Stomach smooth muscle (tissue), 2 donors: ENCODE data around the gene FHOD3.

Source experiments
- H3K27ac ChIP-seq: one replicate; pipeline ENCODE4 v1.7.0; 2013; ENCODE audit warnings: mild to moderate bottlenecking, low read length, inconsistent platforms
- H3K27me3 ChIP-seq, 2 donors: one replicate each; pipeline ENCODE4 v1.7.0; 2013; ENCODE audit warnings: low read length in 2 of 2; ENCODE audit not compliant: insufficient read depth in 2 of 2, control insufficient read depth in 1 of 2
- H3K36me3 ChIP-seq, 2 donors: one replicate each; pipeline ENCODE4 v1.7.0; 2013; ENCODE audit warnings: low read length in 2 of 2; ENCODE audit not compliant: control insufficient read depth in 2 of 2, insufficient read depth in 2 of 2
- H3K4me1 ChIP-seq: one replicate; pipeline ENCODE4 v1.7.0; 2013; ENCODE audit warnings: low read length; ENCODE audit not compliant: control insufficient read depth, insufficient read depth
- H3K4me3 ChIP-seq, 2 donors: one replicate each; pipeline ENCODE4 v1.7.0; 2013; ENCODE audit warnings: low read length in 2 of 2
- H3K9ac ChIP-seq, 2 donors: one replicate each; pipeline ENCODE4 v1.7.0; 2013; ENCODE audit warnings: low read length in 2 of 2, mild to moderate bottlenecking in 1 of 2
- H3K9me3 ChIP-seq, 2 donors: one replicate each; pipeline ENCODE4 v1.7.0; 2013; ENCODE audit warnings: low read length in 2 of 2; ENCODE audit not compliant: control insufficient read depth in 2 of 2
- donor health status: healthy.
- donor health status: Pancreatic carcinoma.

Gene FHOD3

GRCh38 chr18:36663312-36663711 lies 365.8 kb downstream of the FHOD3 start:
- no peaks in the 10 kb centered on the region for H3K9me3 ChIP-seq
- H3K4me3 ChIP-seq, result no peak overlapping the region
- H3K27ac ChIP-seq, result no peak overlapping the region
- H3K27me3 ChIP-seq, result no peaks in the 10 kb centered on the region
- H3K9ac ChIP-seq, result no peak overlapping the region
- no peaks in the 10 kb centered on the region for H3K4me1 ChIP-seq
- no peaks in the 10 kb centered on the region for H3K36me3 ChIP-seq

GRCh38 chr18:36665952-36666351 lies 368.4 kb downstream of the FHOD3 start:
- Histone ChIP-seq H3K4me3 (no peak overlapping the region), H3K4me1 (no peaks in the 10 kb centered on the region), H3K9me3 (no peaks in the 10 kb centered on the region), H3K36me3 (no peaks in the 10 kb centered on the region), H3K27me3 (no peaks in the 10 kb centered on the region), H3K9ac (no peak overlapping the region), H3K27ac (no peak overlapping the region)

- no peaks in the 10 kb centered on the region for H3K4me1 ChIP-seq
- no peak overlapping the region for H3K27ac ChIP-seq
- no peaks in the 10 kb centered on the region for H3K9me3 ChIP-seq
- H3K36me3 ChIP-seq, result no peaks in the 10 kb centered on the region
- H3K27me3 ChIP-seq, result no peaks in the 10 kb centered on the region
- no peak overlapping the region for H3K4me3 ChIP-seq
- H3K9ac ChIP-seq, result no peak overlapping the region
Observed at GRCh38 chr18:36667811-36668210, 370.3 kb downstream of the FHOD3 start.

- Histone ChIP-seq H3K9me3 (no peaks in the 10 kb centered on the region), H3K36me3 (no peaks in the 10 kb centered on the region), H3K27ac (no peak overlapping the region), H3K9ac (no peak overlapping the region), H3K4me1 (no peaks in the 10 kb centered on the region), H3K4me3 (no peak overlapping the region), H3K27me3 (no peaks in the 10 kb centered on the region)
Observed at GRCh38 chr18:36668349-36668748, 370.8 kb downstream of the FHOD3 start.

GRCh38 chr18:36672437-36673344 lies 375.2 kb downstream of the FHOD3 start:
- H3K9ac ChIP-seq, result no peak overlapping the region
- H3K27me3 ChIP-seq, result no peaks in the 10 kb centered on the region
- no peaks in the 10 kb centered on the region for H3K36me3 ChIP-seq
- peaks cover 3% of the 10 kb centered on the region in 2 donors for H3K9me3 ChIP-seq
- H3K27ac ChIP-seq, result no peak overlapping the region
- peak overlapping the region in 1 of 2 donors; percentile 3 for H3K4me3 ChIP-seq
- H3K4me1 ChIP-seq, result no peaks in the 10 kb centered on the region

DNA sequence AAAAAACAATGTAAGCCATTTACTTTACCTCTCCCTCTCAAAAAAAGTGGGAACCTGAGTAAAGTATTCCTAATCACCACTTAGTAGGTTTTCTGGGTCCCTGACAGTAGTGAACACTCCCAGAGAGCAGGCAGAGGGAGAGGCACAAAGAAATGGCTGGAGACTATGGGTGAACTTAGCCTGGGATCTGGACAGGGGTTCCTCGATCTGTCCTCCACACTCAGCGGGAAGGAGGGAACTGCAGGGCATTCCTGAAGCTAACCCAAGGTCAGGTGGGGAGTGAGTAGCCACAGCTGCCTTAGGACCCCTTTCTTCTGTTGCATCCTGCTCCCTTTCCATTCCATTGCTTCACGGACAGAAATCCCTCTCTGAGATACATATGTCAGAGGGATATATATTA lies 375.9 kb downstream of the FHOD3 start:
- no peaks in the 10 kb centered on the region for H3K4me1 ChIP-seq
- H3K9me3 ChIP-seq, result peaks cover 3% of the 10 kb centered on the region in 2 donors
- H3K9ac ChIP-seq, result no peak overlapping the region
- H3K27ac ChIP-seq, result no peak overlapping the region
- no peaks in the 10 kb centered on the region for H3K36me3 ChIP-seq
- no peak overlapping the region for H3K4me3 ChIP-seq
- no peaks in the 10 kb centered on the region for H3K27me3 ChIP-seq

GRCh38 chr18:36675076-36675475 lies 377.6 kb downstream of the FHOD3 start:
- H3K27ac ChIP-seq, result no peak overlapping the region

GRCh38 chr18:36675542-36675941 lies 378.0 kb downstream of the FHOD3 start:
- no peak overlapping the region for H3K9ac ChIP-seq
- no peaks in the 10 kb centered on the region for H3K4me1 ChIP-seq
- H3K27me3 ChIP-seq, result no peaks in the 10 kb centered on the region
- no peaks in the 10 kb centered on the region for H3K36me3 ChIP-seq
- H3K27ac ChIP-seq, result no peak overlapping the region
- H3K4me3 ChIP-seq, result no peak overlapping the region
- H3K9me3 ChIP-seq, result peaks cover 3% of the 10 kb centered on the region in 2 donors

More at GRCh38 chr18:36675076-36675475, 377.6 kb downstream of the FHOD3 start:
- no peak overlapping the region for H3K4me3 ChIP-seq
- no peak overlapping the region for H3K9ac ChIP-seq
- peaks cover 3% of the 10 kb centered on the region in 2 donors for H3K9me3 ChIP-seq
- H3K4me1 ChIP-seq, result no peaks in the 10 kb centered on the region
- H3K36me3 ChIP-seq, result no peaks in the 10 kb centered on the region
- H3K27me3 ChIP-seq, result no peaks in the 10 kb centered on the region

DNA sequence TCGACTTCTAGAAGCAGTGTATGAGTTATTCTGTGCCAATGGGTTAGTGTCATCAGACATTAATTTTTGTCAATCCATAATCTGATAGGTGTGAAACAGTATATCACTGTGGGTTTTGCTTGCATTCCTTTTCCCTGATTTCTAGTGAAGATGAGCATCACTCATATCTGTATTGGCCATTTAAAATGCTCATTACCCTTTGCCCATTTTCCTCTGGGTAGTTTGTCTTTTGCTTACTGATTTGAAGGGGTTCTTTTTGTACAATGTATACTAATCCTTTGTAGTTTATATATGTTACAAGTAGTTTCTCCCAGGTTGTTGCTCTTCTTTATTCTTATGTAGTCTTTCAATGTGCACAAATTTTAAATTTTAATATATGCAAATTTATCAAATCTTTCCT lies 379.1 kb downstream of the FHOD3 start:
- no peak overlapping the region for H3K27ac ChIP-seq
- H3K4me3 ChIP-seq, result no peak overlapping the region
- H3K36me3 ChIP-seq, result no peaks in the 10 kb centered on the region
- H3K9ac ChIP-seq, result no peak overlapping the region
- no peaks in the 10 kb centered on the region for H3K4me1 ChIP-seq
- no peaks in the 10 kb centered on the region for H3K27me3 ChIP-seq
- peaks cover 3% of the 10 kb centered on the region in 2 donors for H3K9me3 ChIP-seq

- Histone ChIP-seq H3K4me1 (no peaks in the 10 kb centered on the region), H3K9ac (no peak overlapping the region), H3K27ac (no peak overlapping the region), H3K4me3 (no peak overlapping the region), H3K36me3 (no peaks in the 10 kb centered on the region), H3K9me3 (peaks cover 3% of the 10 kb centered on the region in 2 donors), H3K27me3 (no peaks in the 10 kb centered on the region)
Observed at GRCh38 chr18:36680042-36680441, 382.5 kb downstream of the FHOD3 start.

DNA sequence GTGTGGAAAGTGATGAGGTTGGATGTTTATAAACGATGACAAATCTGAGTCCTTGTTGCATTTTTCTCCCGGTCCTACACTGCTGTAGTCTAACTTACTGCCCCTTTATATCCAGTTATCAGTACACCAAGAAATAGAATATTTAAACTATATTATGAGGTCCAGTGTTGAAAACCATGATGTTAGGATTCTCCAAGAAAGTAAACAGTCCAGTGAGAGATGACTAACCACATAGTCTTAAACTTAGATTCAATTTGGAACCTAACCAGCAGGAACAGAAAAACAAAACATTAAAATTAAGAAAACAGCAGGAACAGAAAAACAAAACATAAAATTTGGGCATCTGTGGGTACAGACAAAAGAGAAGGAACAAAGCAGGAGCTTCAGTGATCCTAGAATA lies 388.1 kb downstream of the FHOD3 start:
- Histone ChIP-seq H3K27ac (no peak overlapping the region), H3K9ac (no peak overlapping the region), H3K4me1 (peaks cover 5% of the 10 kb centered on the region), H3K36me3 (no peaks in the 10 kb centered on the region), H3K4me3 (no peak overlapping the region), H3K27me3 (no peaks in the 10 kb centered on the region), H3K9me3 (no peaks in the 10 kb centered on the region)
